A549 (cell line): ENCODE measurements around the gene CREG2.

ENCODE experiments used
- ESRRA ChIP-seq: fragments of 150-350 bp; IDR thresholded peaks from 2 replicates; pipeline ENCODE4 v1.6.1; 2014; ENCODE audit warnings: mild to moderate bottlenecking, low read length, borderline replicate concordance
- RFX5 ChIP-seq: fragments of 450-650 bp; IDR thresholded peaks from 2 replicates; pipeline ENCODE4 v1.7.1; 2014; ENCODE audit warnings: antibody characterized with exemption, mild to moderate bottlenecking, moderate library complexity
- TF ChIP-seq, protein P1 (sequence below): fragments of >200 bp; sonication (Bioruptor Twin); formaldehyde crosslinking; IDR thresholded peaks from 3 replicates; pipeline ENCODE4 v1.5.1; 2016

DNA sequence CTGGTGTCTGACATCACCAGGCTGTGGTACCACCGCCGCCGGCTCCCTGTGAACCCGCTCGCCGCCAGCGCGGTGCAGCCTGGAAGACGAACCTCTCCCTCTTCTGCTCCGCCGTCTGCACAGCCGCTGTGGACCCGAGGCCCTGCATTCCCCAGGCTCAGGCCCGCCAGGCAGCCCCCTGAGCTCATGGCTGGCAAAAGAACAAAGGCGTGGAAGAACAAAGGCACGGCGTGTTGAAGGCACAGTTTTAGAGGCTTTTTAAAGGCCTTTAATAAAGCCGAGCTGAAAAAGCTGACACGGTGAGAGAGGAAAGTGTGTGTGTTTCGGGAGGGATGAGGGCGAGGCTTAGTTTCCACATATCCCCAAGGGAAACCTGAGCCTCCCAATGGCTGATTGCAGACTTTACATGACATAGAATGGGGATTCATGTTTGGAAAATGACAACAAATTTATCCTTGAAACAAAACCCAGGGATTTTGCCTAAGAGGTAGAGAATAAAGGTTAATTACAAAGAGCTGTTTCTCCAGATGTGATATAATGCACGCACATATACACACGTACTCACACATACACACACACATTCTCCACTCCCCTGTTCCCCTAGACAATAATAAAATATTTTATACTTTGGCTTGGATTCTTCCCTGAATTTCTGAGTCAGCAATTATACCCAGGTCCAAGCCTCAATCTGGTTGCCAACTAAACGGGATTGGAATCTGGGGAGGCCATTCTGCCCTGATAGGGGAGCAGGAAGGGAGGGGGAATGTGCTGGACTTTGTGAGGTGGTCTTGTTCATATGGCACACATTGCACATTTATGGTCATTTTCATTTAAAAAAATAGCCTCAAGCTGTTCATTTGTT lies 47.9 kb upstream of the CREG2 start:
- TF ChIP-seq, protein P1, sequence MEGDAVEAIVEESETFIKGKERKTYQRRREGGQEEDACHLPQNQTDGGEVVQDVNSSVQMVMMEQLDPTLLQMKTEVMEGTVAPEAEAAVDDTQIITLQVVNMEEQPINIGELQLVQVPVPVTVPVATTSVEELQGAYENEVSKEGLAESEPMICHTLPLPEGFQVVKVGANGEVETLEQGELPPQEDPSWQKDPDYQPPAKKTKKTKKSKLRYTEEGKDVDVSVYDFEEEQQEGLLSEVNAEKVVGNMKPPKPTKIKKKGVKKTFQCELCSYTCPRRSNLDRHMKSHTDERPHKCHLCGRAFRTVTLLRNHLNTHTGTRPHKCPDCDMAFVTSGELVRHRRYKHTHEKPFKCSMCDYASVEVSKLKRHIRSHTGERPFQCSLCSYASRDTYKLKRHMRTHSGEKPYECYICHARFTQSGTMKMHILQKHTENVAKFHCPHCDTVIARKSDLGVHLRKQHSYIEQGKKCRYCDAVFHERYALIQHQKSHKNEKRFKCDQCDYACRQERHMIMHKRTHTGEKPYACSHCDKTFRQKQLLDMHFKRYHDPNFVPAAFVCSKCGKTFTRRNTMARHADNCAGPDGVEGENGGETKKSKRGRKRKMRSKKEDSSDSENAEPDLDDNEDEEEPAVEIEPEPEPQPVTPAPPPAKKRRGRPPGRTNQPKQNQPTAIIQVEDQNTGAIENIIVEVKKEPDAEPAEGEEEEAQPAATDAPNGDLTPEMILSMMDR = no peak
- no peak for TF ChIP-seq ESRRA
- TF ChIP-seq RFX5 = no peak
